Esophagus muscularis mucosa (tissue), 3 donors: ENCODE results near the gene MAP3K1.

Experiments used
- CTCF ChIP-seq, 3 experiments: fragments of 200-600 bp in 2 of 3; fragments of 450-650 bp in 1 of 3; sonication (generic) in 2 of 3; IDR thresholded peaks; one replicate each; pipeline ENCODE4 v1.5.1; 2017 to 2019; ENCODE audit warnings: antibody characterized with exemption in 3 of 3, mild to moderate bottlenecking in 2 of 3, moderate library complexity in 1 of 3
- POLR2A ChIP-seq: fragments of 450-650 bp; IDR thresholded peaks from one replicate; pipeline ENCODE4 v1.6.1; 2017; ENCODE audit warnings: antibody characterized with exemption, moderate library complexity, mild to moderate bottlenecking, low read depth

GRCh38 chr5:56817263-56818014 lies 2.1 kb downstream of the MAP3K1 start:
- no peak for TF ChIP-seq POLR2A
- no peak for TF ChIP-seq CTCF (IDR thresholded peaks at IDR 0.05)
